ENCODE measurements around the gene CYP2D6. TPM values are rescaled to one million over a fixed set of nuclear protein-coding genes. Genes with fewer than 3 reads are reported as not detected.

CYP2D6 gene
- total RNA-seq, 3 donors from 2014 or later: 3.8 to 10.0 (median 4.7) TPM

GRCh38 chr22:42156598-42156997, 26.0 kb upstream of the CYP2D6 start:
- intact Hi-C loops (cut with DNase I, micrococcal nuclease): no loop called here
- ATAC-seq (no peak), DNase-seq (no peak)

GRCh38 chr22:42156121-42156520, 25.5 kb upstream of the CYP2D6 start:
- intact Hi-C loops (cut with DNase I, micrococcal nuclease): no loop called here
- no peaks in the 10 kb centered on the region for H3K36me3 ChIP-seq (ENCODE audit: low read depth)
- ATAC-seq: no peak

More at GRCh38 chr22:42156598-42156997, 26.0 kb upstream of the CYP2D6 start:
- no peak overlapping the region for H3K4me3 ChIP-seq
- no peaks in the 10 kb centered on the region for H3K36me3 ChIP-seq (ENCODE audit: low read depth)
- TF ChIP-seq CTCF (IDR thresholded peaks at IDR 0.05): no peak
- no peaks in the 10 kb centered on the region for H3K9me3 ChIP-seq
- peaks cover 13% of the 10 kb centered on the region for H3K4me1 ChIP-seq (ENCODE audit: low read depth)

DNA sequence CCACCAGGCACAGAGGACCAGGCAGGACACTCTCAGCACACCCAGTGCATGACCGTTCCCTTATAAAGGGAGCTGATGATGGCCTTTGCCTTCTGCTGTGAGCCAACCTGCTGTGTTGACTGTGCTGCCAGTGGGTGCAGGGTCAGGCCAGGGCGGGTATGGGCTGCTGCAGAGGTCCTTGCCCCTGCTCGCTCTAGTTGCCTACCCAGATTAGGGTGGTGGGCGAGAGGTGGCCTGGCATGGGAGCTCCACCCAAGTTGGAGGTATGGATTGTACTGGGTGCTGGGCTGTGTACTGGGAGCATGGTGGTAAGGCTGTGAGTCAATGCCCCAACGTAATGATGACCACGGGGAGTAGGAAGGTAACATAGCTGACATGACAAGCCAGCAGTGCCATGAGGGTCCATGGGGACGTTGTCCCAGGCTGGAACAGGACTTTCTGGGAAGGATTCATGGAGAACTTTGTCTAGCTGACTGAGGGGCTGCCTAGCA, 24.5 kb upstream of the CYP2D6 start:
- H3K36me3 ChIP-seq (ENCODE audit: low read depth): no peaks in the 10 kb centered on the region
- intact Hi-C loops (cut with DNase I, micrococcal nuclease): no loop called here
- no peak for ATAC-seq

More at GRCh38 chr22:42156121-42156520, 25.5 kb upstream of the CYP2D6 start:
- DNase-seq: no peak
- TF ChIP-seq CTCF (IDR thresholded peaks at IDR 0.05): no peak
- Histone ChIP-seq H3K4me3 (no peak overlapping the region), H3K4me1 (ENCODE audit: low read depth) (peaks cover 9% of the 10 kb centered on the region), H3K9me3 (no peaks in the 10 kb centered on the region)

DNA sequence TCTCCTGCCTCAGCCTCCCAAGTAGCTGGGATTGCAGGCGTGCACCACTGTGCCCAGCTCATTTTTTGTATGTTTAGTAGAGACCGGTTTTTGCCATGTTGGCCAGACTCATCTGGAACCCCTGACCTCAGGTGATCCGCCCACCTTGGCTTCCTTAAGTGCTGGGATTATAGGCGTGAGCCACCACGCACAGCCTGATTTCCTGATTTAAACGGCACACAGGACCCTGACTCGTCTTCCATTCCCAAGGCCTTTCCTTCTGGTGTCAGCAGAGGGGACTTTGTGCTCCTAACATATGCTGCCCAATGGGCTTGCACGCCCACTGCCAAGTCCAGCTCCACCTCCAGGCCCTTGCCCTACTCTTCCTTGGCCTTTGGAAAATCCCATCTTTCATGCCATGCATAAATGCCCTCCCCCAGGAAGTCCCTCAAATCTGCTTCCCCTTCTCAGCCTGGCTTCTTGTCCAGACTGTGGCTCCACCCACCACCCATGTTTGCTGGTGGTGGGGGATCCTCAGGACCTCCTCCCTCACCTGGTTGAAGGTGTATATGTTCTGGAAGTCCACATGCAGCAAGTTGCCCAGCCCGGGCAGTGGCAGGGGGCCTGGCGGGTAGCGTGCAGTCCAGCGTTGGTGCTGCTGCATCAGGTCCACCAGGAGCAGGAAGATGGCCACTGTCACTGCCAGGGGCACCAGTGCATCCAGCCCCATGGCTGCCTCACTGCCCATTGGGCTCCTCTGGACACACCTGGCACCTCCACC, 23.9 kb upstream of the CYP2D6 start:
- TF ChIP-seq CTCF (IDR thresholded peaks at IDR 0.05): no peak
- Histone ChIP-seq H3K4me3 (no peak overlapping the region), H3K4me1 (ENCODE audit: low read depth) (peaks cover 9% of the 10 kb centered on the region), H3K9me3 (no peaks in the 10 kb centered on the region), H3K36me3 (ENCODE audit: low read depth) (no peaks in the 10 kb centered on the region)
- no peak for ATAC-seq
- intact Hi-C loops (cut with DNase I, micrococcal nuclease): no loop called here
- no peak for DNase-seq

More for the DNA sequence above, 24.5 kb upstream of the CYP2D6 start:
- Histone ChIP-seq H3K4me1 (ENCODE audit: low read depth) (peaks cover 9% of the 10 kb centered on the region), H3K4me3 (no peak overlapping the region), H3K9me3 (no peaks in the 10 kb centered on the region)
- no peak for TF ChIP-seq CTCF (IDR thresholded peaks at IDR 0.05)
- DNase-seq: no peak

DNA sequence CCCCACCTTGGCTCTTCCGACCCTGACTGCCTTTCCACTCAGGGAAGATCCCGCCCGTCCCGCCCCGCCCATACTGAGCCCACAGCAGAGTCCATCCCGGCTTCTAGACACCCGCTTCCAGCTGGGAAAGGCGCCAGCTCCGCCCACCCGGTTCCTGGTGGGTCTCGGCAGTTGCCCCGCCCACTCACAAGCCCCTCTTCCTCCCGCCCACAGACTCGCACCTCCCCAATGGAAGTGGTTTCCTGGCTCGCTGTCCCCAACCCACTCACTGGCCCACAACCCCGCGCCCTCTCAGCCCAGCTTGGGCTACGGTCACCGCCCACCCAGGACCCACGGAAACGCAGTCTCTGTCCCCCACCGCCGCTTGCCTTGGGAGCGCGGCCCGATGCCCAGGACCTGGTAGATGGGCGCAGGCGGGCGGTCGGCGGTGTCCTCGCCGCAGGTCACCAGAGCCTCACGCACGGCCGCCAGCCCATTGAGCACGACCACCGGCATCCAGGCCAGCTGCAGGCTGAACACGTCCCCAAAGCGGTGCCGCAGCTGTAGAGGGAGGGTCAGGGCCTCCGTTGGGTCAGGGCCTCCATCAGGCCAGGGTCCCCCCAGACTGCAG, 22.2 kb upstream of the CYP2D6 start:
- DNase-seq (no peak), ATAC-seq (no peak)
- Histone ChIP-seq H3K36me3 (ENCODE audit: low read depth) (no peaks in the 10 kb centered on the region), H3K4me1 (ENCODE audit: low read depth) (no peaks in the 10 kb centered on the region), H3K4me3 (no peak overlapping the region), H3K9me3 (no peaks in the 10 kb centered on the region)
- intact Hi-C loops (cut with DNase I, micrococcal nuclease): no loop called here
- no peak for TF ChIP-seq CTCF (IDR thresholded peaks at IDR 0.05)
